Measurements from ENCODE around the gene LRCH2. TPM values are rescaled to one million over a fixed set of nuclear protein-coding genes. Genes with fewer than 3 reads are reported as not detected.
"Not testable (repeated sequence)": the region's sequence is repeated elsewhere in the genome, so short reads cannot be mapped to it uniquely, and the experiment has no call there.

Gene LRCH2
- total RNA-seq, 4 donors from 2014 or later: 9.8 to 15.9 (median 10.7) TPM

DNA sequence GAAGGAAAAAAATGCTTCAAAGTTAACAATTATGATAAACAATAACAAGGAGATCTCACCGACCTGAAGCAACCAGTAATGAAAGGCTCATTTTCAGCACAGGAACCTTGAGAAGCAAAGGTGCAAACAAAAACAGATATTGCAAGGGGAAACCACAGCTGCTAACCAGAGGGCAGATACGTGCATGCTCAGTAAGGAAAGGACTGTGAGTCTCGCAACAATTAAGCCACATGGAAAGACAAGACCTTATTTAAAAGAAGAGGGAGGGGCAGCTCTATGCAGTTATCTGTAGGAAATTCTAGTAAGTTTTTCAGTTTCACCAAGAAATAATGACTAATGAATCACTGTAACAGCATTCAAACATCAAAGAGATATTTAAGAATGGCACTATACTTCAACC lies 19.3 kb downstream of the LRCH2 start:
- Histone ChIP-seq H3K27me3 (no peaks in the 10 kb centered on the region), H3K4me1 (no peaks in the 10 kb centered on the region), H3K36me3 (no peaks in the 10 kb centered on the region), H3K27ac (replicated peaks in 1 of 4) (no peak overlapping the region), H3K9me3 (no peaks in the 10 kb centered on the region), H3K4me3 (no peak overlapping the region)
- intact Hi-C loops (cut with DNase I): no loop called here
- no peak for DNase-seq (ENCODE audit: extremely low spot score)
- WGBS: 53% methylated on average over 3 of the region's 3 CpGs
- no peak for TF ChIP-seq EP300 (IDR thresholded peaks at IDR 0.05)
- TF ChIP-seq POLR2A (IDR thresholded peaks at IDR 0.05; ENCODE audit: low read depth): no peak

DNA sequence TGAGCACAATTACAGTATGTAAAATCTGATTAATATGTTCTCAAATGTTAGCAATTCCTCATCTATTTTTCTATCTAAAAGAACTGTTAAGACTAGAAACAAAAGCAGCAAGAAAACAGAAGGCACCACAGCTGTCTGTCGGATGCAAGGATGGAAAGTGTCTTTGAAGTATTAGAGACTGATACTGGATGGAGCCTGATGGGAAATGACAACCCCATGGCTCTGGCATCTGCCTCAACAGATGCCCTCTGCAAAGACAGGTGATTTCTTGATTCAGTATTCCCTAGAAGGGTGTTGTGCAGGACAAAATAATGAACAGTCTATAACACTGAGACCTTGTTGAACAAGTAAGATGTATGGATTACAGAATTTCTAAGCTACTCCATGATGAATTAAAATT lies 19.7 kb downstream of the LRCH2 start:
- 73% methylated on average over 1 of the region's 1 CpG for WGBS
- intact Hi-C loops (cut with DNase I): no loop called here
- no peak for DNase-seq (ENCODE audit: extremely low spot score)

DNA sequence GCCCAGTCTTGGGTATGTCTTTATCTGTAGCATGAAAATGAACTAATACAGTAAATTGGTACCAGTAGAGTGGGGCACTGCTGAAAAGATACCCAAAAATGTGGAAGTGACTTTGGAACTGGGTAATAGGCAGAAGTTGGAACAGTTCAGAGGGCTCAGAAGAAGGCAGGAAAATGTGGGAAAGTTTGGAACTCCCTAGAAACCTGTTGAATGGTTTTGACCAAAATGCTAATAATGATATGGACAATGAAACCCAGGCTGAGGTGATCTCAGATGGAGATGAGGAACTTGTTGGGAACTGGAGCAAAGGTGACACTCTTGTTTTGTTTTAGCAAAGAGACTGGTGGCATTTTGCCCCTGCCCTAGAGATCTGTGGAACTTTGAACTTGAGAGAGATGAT lies 24.3 kb downstream of the LRCH2 start:
- H3K27me3 ChIP-seq, H3K4me1 ChIP-seq: not testable (repeated sequence)

More for the DNA sequence above, 19.7 kb downstream of the LRCH2 start:
- no peaks in the 10 kb centered on the region for H3K36me3 ChIP-seq
- no peaks in the 10 kb centered on the region for H3K27me3 ChIP-seq
- H3K4me3 ChIP-seq: no peak overlapping the region
- no peak overlapping the region for H3K27ac ChIP-seq (replicated peaks in 1 of 4)
- H3K4me1 ChIP-seq: no peaks in the 10 kb centered on the region
- no peak for TF ChIP-seq EP300 (IDR thresholded peaks at IDR 0.05)
- TF ChIP-seq POLR2A (IDR thresholded peaks at IDR 0.05; ENCODE audit: low read depth): no peak
- TF ChIP-seq, protein P1, sequence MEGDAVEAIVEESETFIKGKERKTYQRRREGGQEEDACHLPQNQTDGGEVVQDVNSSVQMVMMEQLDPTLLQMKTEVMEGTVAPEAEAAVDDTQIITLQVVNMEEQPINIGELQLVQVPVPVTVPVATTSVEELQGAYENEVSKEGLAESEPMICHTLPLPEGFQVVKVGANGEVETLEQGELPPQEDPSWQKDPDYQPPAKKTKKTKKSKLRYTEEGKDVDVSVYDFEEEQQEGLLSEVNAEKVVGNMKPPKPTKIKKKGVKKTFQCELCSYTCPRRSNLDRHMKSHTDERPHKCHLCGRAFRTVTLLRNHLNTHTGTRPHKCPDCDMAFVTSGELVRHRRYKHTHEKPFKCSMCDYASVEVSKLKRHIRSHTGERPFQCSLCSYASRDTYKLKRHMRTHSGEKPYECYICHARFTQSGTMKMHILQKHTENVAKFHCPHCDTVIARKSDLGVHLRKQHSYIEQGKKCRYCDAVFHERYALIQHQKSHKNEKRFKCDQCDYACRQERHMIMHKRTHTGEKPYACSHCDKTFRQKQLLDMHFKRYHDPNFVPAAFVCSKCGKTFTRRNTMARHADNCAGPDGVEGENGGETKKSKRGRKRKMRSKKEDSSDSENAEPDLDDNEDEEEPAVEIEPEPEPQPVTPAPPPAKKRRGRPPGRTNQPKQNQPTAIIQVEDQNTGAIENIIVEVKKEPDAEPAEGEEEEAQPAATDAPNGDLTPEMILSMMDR (IDR thresholded peaks at IDR 0.05): no peak
- no peak for TF ChIP-seq POLR2AphosphoS5 (IDR thresholded peaks at IDR 0.05)
- no peaks in the 10 kb centered on the region for H3K9me3 ChIP-seq

DNA sequence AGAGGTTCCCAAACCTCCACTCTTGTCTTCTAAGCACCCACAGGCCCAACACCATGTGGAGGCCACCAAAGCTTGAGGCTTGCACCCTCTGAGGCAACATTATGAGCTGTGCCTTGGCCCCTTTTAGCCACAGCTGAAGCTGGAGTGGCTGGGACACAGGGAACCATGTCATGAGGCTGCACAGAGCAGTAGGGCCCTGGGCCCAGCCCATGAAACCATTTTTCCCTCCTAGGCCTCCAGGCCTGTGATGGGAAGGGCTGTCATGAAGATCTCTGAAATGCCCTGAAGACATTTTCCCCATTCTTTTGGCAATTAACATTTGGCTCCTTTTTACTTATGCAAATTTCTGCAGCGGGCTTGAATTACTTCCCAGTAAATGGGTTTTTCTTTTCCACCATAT lies 29.9 kb downstream of the LRCH2 start:
- DNase-seq (ENCODE audit: extremely low spot score): no peak
- intact Hi-C loops (cut with DNase I): no loop called here
- 79% methylated on average over 1 of the region's 1 CpG for WGBS
- no peaks in the 10 kb centered on the region for H3K4me1 ChIP-seq
- TF ChIP-seq, protein P1 (IDR thresholded peaks at IDR 0.05): no peak
- TF ChIP-seq POLR2AphosphoS5 (IDR thresholded peaks at IDR 0.05) (no peak), EP300 (IDR thresholded peaks at IDR 0.05) (no peak), POLR2A (IDR thresholded peaks at IDR 0.05; ENCODE audit: low read depth) (no peak)
- no peaks in the 10 kb centered on the region for H3K36me3 ChIP-seq
- H3K9me3 ChIP-seq: peaks cover 0 to 8% (median 0%) of the 10 kb centered on the region in 4 donors
- H3K4me3 ChIP-seq: no peak overlapping the region
- peaks cover 0 to 4% (median 0%) of the 10 kb centered on the region in 4 donors for H3K27me3 ChIP-seq
- H3K27ac ChIP-seq (replicated peaks in 1 of 4): no peak overlapping the region

More for the DNA sequence above, 24.3 kb downstream of the LRCH2 start:
- intact Hi-C loops (cut with DNase I); H3K36me3 ChIP-seq; H3K4me3 ChIP-seq; H3K9me3 ChIP-seq; DNase-seq (ENCODE audit: extremely low spot score); H3K27ac ChIP-seq (replicated peaks in 1 of 4): not testable (repeated sequence)

DNA sequence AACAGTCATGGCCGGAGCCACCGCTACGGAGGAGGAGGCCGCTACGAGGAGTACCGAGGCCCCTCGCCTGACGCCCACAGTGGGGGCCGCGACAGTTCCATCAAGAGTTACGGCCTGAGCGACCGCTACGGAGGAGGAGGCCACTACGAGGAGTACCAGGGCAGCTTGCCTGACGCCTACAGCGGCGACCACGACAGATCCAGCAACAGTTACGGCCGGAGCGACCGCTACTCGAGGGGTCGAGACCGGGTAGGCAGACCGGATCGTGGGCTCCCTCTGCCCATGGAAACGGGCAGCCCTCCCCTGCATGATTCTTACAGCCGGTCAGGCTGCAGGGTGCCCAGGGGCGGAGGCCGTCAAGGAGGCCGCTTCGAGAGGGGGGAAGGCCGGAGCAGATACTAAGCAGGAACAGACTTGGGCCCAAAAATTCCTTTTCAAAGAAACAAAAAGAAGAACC lies 41.6 kb downstream of the LRCH2 start:
- H3K27ac ChIP-seq (replicated peaks in 1 of 4): no peak overlapping the region
- TF ChIP-seq, protein P1 (IDR thresholded peaks at IDR 0.05): no peak
- TF ChIP-seq EP300 (IDR thresholded peaks at IDR 0.05) (no peak), POLR2A (IDR thresholded peaks at IDR 0.05; ENCODE audit: low read depth) (no peak), POLR2AphosphoS5 (IDR thresholded peaks at IDR 0.05) (no peak)
- DNase-seq (ENCODE audit: extremely low spot score): no peak
- no peaks in the 10 kb centered on the region for H3K27me3 ChIP-seq
- WGBS: 92% methylated on average over 35 of the region's 35 CpGs
- H3K4me3 ChIP-seq: no peak overlapping the region
- peaks cover 0 to 8% (median 0%) of the 10 kb centered on the region in 4 donors for H3K9me3 ChIP-seq
- H3K36me3 ChIP-seq: no peaks in the 10 kb centered on the region
- intact Hi-C loops (cut with DNase I): no loop called here
- no peaks in the 10 kb centered on the region for H3K4me1 ChIP-seq

All from esophagus muscularis mucosa (tissue), 4 donors.